Endothelial cell of umbilical vein (primary cell): Measurements from ENCODE around the gene CDKN2AIP. TPM values are rescaled to one million over a fixed set of nuclear protein-coding genes. Genes with fewer than 3 reads are reported as not detected.

Experiments
- BruUV-seq: library from RNA; stranded (reverse); fragments of 400-500 nt; replicated peaks from 2 replicates; lab custom pipeline; 2021; lab: Mats Ljungman, UMichigan
- CTCF ChIA-PET: fragments of 300-600, 350-600 bp; sonication (Branson Sonifier 250); formaldehyde crosslinking; loops from one replicate; lab custom pipeline; 2021; ENCODE audit warnings: antibody characterized with exemption, inconsistent platforms; lab: Charles Lee
- POLR2A ChIA-PET: fragments of 300-600, 350-600 bp; sonication (Branson Sonifier 250); formaldehyde crosslinking; loops from one replicate; lab custom pipeline; 2021; ENCODE audit warnings: antibody characterized with exemption, inconsistent platforms; lab: Charles Lee
- DNase-seq: peaks from one replicate; pipeline ENCODE4 v3.0.0-alpha.2; 2011; ENCODE audit warnings: low read depth, low spot score
- FAIRE-seq: peaks from 2 replicates; lab custom pipeline; 2011; peaks lifted over from hg19 to GRCh38; lab: Jason Lieb, UNC
- H2AFZ ChIP-seq: 2 replicates; pipeline ENCODE4 v1.6.0; 2012; ENCODE audit warnings: low read depth, low read length, control low read depth, inconsistent platforms
- H3K27ac ChIP-seq: 2 replicates; pipeline ENCODE4 v1.5.1; 2011; ENCODE audit warnings: low read depth, mild to moderate bottlenecking, control low read depth, low read length, moderate library complexity; ENCODE audit not compliant: insufficient read depth
- H3K27me3 ChIP-seq, 2 experiments: 2 replicates each; pipeline versions ENCODE4 v1.6.0 to v1.6.1; 2011; ENCODE audit warnings: low read length in 2 of 2, mixed read lengths in 1 of 2; ENCODE audit not compliant: control insufficient read depth in 2 of 2, insufficient read depth in 2 of 2
- H3K36me3 ChIP-seq, 2 experiments: 2 replicates in 1 of 2; 3 replicates in 1 of 2; pipeline ENCODE4 v1.5.1; 2011; ENCODE audit warnings: low read length in 2 of 2, mild to moderate bottlenecking in 1 of 2, moderate library complexity in 1 of 2; ENCODE audit not compliant: control insufficient read depth in 2 of 2, insufficient read depth in 2 of 2; ENCODE audit errors: extremely low read depth in 1 of 2
- H3K4me1 ChIP-seq: 3 replicates; pipeline ENCODE4 v1.5.1; 2011; ENCODE audit warnings: mild to moderate bottlenecking, low read length; ENCODE audit not compliant: control insufficient read depth, insufficient read depth; ENCODE audit errors: extremely low read depth
- H3K4me2 ChIP-seq: 2 replicates; pipeline ENCODE4 v1.6.1; 2011; ENCODE audit warnings: low read length, control low read depth, mixed read lengths; ENCODE audit not compliant: insufficient read depth
- H3K4me3 ChIP-seq, 3 experiments: fragments of 200-600 bp in 1 of 3; sonication (generic), shearing (Covaris generic) in 1 of 3; replicated peaks in 1 of 3; 2 replicates each; pipeline ENCODE4 v1.5.1; 2011 to 2016; ENCODE audit warnings: control low read depth in 3 of 3, low read length in 3 of 3, mild to moderate bottlenecking in 2 of 3, inconsistent platforms in 1 of 3, low read depth in 1 of 3, moderate library complexity in 1 of 3; ENCODE audit not compliant: insufficient read depth in 1 of 3
- H3K79me2 ChIP-seq: 2 replicates; pipeline ENCODE4 v1.6.0; 2012; ENCODE audit warnings: low read length, inconsistent platforms; ENCODE audit not compliant: control insufficient read depth, insufficient read depth
- H3K9ac ChIP-seq: replicated peaks from 2 replicates; pipeline ENCODE3; 2011; ENCODE audit warnings: low read length, control low read depth; ENCODE audit not compliant: insufficient read depth; ENCODE audit errors: extremely low read depth
- H3K9me1 ChIP-seq: replicated peaks from 3 replicates; pipeline ENCODE4 v1.6.0; 2011; ENCODE audit warnings: mild to moderate bottlenecking, low read length; ENCODE audit not compliant: control insufficient read depth, insufficient read depth; ENCODE audit errors: extremely low read depth
- H3K9me3 ChIP-seq: replicated peaks from 2 replicates; pipeline ENCODE4 v1.5.1; 2012; ENCODE audit warnings: low read length, inconsistent platforms; ENCODE audit not compliant: control insufficient read depth, insufficient read depth
- H4K20me1 ChIP-seq: replicated peaks from 2 replicates; pipeline ENCODE3; 2011; ENCODE audit warnings: mild to moderate bottlenecking, low read length; ENCODE audit not compliant: control insufficient read depth, insufficient read depth; ENCODE audit errors: extremely low read depth
- EZH2 ChIP-seq: IDR thresholded peaks from 2 replicates; pipeline ENCODE4 v1.6.1; 2012; ENCODE audit warnings: borderline replicate concordance, low read depth, mild to moderate bottlenecking, moderate library complexity, low read length, inconsistent platforms; ENCODE audit not compliant: severe bottlenecking
- FOS ChIP-seq: IDR thresholded peaks from 2 replicates; pipeline ENCODE4 v1.6.1; 2011; ENCODE audit warnings: mild to moderate bottlenecking, low read length, moderate library complexity, borderline replicate concordance; ENCODE audit not compliant: insufficient read depth
- GATA2 ChIP-seq: IDR thresholded peaks from 2 replicates; pipeline ENCODE4 v1.7.0; 2011; ENCODE audit warnings: low read depth, mild to moderate bottlenecking, moderate library complexity, mixed read lengths, low read length; ENCODE audit not compliant: insufficient read length, insufficient read depth
- JUN ChIP-seq: IDR thresholded peaks from 2 replicates; pipeline ENCODE4 v1.6.1; 2011; ENCODE audit warnings: borderline replicate concordance, low read depth; ENCODE audit not compliant: insufficient read length, insufficient read depth
- MYC ChIP-seq: IDR thresholded peaks from one replicate; pipeline ENCODE4 v1.6.1; 2011; ENCODE audit warnings: mild to moderate bottlenecking, low read depth, low read length
- POLR2A ChIP-seq: IDR thresholded peaks from 2 replicates; pipeline ENCODE4 v1.6.1; 2012; ENCODE audit warnings: low read depth, mild to moderate bottlenecking, control low read depth, low read length
- POLR2AphosphoS5 ChIP-seq: IDR thresholded peaks from 2 replicates; pipeline ENCODE4 v1.6.1; 2012; ENCODE audit warnings: low read depth, mild to moderate bottlenecking, control low read depth, low read length, moderate library complexity; ENCODE audit not compliant: insufficient read depth
- dilution Hi-C: fragments of 300-500 bp; cut with MboI; formaldehyde crosslinking; loops from one replicate; pipeline ENCODE4 v1.15.0; 2019; ENCODE audit warnings: low sequenced_read_pairs; ENCODE audit not compliant: extremely low pct_ligation_motif_present
- intact Hi-C: fragments of 100-400 bp; cut with micrococcal nuclease; formaldehyde crosslinking; loops from one replicate; pipeline ENCODE4 v1.10.0; 2022
- polyA plus RNA-seq, 4 experiments: library from polyadenylated mRNA; depleted of rRNA in 3 of 4; stranded (reverse) in 3 of 4; unstranded in 1 of 4; fragments of >200 nt; gene quantifications; 2 replicates each; pipeline versions ENCODE4 v1.2.1 to v1.2.3, GENCODE V29; 2011 to 2012; ENCODE audit warnings: missing spikeins in 1 of 4
- total RNA-seq: library from RNA; stranded (reverse); gene quantifications from 2 replicates; pipeline ENCODE4 v1.2.3, GENCODE V29; 2021
- TF ChIP-seq, protein P1 (sequence below): IDR thresholded peaks from 2 replicates; pipeline ENCODE4 v1.6.1; 2011; ENCODE audit not compliant: insufficient read depth, insufficient read length
- TF ChIP-seq, protein P2 (sequence below), 2 donors: IDR thresholded peaks; 1 replicate in 1 of 2; 2 replicates in 1 of 2; pipeline ENCODE4 v1.5.1; 2011; ENCODE audit warnings: low read length in 2 of 2, mild to moderate bottlenecking in 2 of 2, moderate library complexity in 2 of 2, control low read depth in 1 of 2, inconsistent platforms in 1 of 2, low read depth in 1 of 2; ENCODE audit not compliant: insufficient read depth in 1 of 2; ENCODE audit errors: extremely low read depth in 1 of 2

The CDKN2AIP gene
- total and polyA plus RNA-seq, 2 donors (not counting 3 experiments of a cell fraction or from before 2014, with no cell fraction given), result 5.1 to 12.8 TPM

DNA sequence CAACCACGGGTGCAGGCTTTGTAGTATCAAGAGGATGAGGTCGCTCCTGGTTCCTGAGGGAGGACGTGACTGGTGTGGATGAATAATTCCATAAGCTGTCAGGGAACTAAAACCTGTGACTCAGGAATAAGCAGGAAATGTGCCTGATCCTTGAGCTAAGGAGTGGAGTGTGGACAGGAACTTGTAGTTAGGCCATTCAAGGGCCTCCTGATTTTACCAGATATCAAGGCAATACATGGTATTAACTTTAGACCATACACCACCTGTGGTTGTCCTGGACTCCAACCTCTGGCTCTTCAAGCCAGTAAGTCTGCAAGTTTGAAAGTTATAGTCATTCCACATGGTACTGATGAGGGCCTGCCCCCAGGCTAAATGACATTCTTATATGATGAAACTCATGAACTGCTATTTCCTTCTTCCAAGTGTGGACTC, 48.4 kb downstream of the CDKN2AIP start:
- H3K27ac ChIP-seq, result no peak overlapping the region
- DNase-seq (peak; percentile 35), FAIRE-seq (peak; percentile 55)
- ChIA-PET POLR2A (no interaction called here), CTCF (interaction anchor here (0.9 to 1.2 kb wide), 2 partner anchors 11 to 110 kb away, joined by 3 to 4 read pairs; no protein-coding TSS in a partner anchor)
- dilution Hi-C loops, result no loop called here
- no peaks in the 10 kb centered on the region for H3K9me1 ChIP-seq
- peak overlapping the region; percentile 35 for H2AFZ ChIP-seq
- no peaks in the 10 kb centered on the region for H3K27me3 ChIP-seq
- no peak overlapping the region for H3K4me3 ChIP-seq
- no peak overlapping the region for H3K9ac ChIP-seq
- TF ChIP-seq POLR2A (no peak), GATA2 (peak; percentile 62), POLR2AphosphoS5 (no peak), MYC (no peak), JUN (no peak), FOS (peak; percentile 72), EZH2 (no peak)
- TF ChIP-seq, protein P1, sequence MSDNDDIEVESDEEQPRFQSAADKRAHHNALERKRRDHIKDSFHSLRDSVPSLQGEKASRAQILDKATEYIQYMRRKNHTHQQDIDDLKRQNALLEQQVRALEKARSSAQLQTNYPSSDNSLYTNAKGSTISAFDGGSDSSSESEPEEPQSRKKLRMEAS, result no peak
- TF ChIP-seq, protein P2, sequence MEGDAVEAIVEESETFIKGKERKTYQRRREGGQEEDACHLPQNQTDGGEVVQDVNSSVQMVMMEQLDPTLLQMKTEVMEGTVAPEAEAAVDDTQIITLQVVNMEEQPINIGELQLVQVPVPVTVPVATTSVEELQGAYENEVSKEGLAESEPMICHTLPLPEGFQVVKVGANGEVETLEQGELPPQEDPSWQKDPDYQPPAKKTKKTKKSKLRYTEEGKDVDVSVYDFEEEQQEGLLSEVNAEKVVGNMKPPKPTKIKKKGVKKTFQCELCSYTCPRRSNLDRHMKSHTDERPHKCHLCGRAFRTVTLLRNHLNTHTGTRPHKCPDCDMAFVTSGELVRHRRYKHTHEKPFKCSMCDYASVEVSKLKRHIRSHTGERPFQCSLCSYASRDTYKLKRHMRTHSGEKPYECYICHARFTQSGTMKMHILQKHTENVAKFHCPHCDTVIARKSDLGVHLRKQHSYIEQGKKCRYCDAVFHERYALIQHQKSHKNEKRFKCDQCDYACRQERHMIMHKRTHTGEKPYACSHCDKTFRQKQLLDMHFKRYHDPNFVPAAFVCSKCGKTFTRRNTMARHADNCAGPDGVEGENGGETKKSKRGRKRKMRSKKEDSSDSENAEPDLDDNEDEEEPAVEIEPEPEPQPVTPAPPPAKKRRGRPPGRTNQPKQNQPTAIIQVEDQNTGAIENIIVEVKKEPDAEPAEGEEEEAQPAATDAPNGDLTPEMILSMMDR (IDR thresholded peaks at IDR 0.05; ENCODE audit: extremely low read depth in 1 of 2, insufficient read depth in 1 of 2, low read depth in 1 of 2, low read length in 2 of 2), result no peak
- BruUV-seq, result no TSS peak
- no peaks in the 10 kb centered on the region for H3K36me3 ChIP-seq
- H4K20me1 ChIP-seq, result no peaks in the 10 kb centered on the region
- no peak overlapping the region for H3K4me2 ChIP-seq
- H3K4me1 ChIP-seq, result peaks cover 7% of the 10 kb centered on the region
- no peaks in the 10 kb centered on the region for H3K79me2 ChIP-seq
- no peaks in the 10 kb centered on the region for H3K9me3 ChIP-seq
- intact Hi-C loops, result no loop called here
